H9 (cell line): ENCODE measurements around the gene PTGFR. TPM values are rescaled to one million over a fixed set of nuclear protein-coding genes. Genes with fewer than 3 reads are reported as not detected.

Experiments
- DNase-seq: peaks from one replicate; pipeline ENCODE4 v3.0.0-alpha.2; 2017
- H2AFZ ChIP-seq: one replicate; pipeline ENCODE4 v1.6.1; 2013; ENCODE audit warnings: mild to moderate bottlenecking, low read length, control low read depth, moderate library complexity
- H2AK5ac ChIP-seq: 2 replicates; pipeline ENCODE4 v1.6.1; 2013; ENCODE audit warnings: low read length, control low read depth, mixed read lengths; ENCODE audit not compliant: insufficient read length
- H2BK120ac ChIP-seq: one replicate; pipeline ENCODE4 v1.6.1; 2013; ENCODE audit warnings: low read depth, mild to moderate bottlenecking, low read length, control low read depth, inconsistent platforms; ENCODE audit not compliant: poor library complexity, severe bottlenecking
- H2BK12ac ChIP-seq: 2 replicates; pipeline ENCODE4 v1.6.1; 2013; ENCODE audit warnings: low read length, control low read depth, mixed read lengths, low read depth; ENCODE audit not compliant: insufficient read length
- H2BK15ac ChIP-seq: 2 replicates; pipeline ENCODE4 v1.6.1; 2013; ENCODE audit warnings: low read depth, low read length, control low read depth
- H2BK20ac ChIP-seq: one replicate; pipeline ENCODE4 v1.6.1; 2013; ENCODE audit warnings: low read depth, mild to moderate bottlenecking, low read length, control low read depth, inconsistent platforms; ENCODE audit not compliant: poor library complexity, severe bottlenecking
- H2BK5ac ChIP-seq: 2 replicates; pipeline ENCODE4 v1.6.1; 2013; ENCODE audit warnings: low read length, control low read depth, mixed read lengths; ENCODE audit not compliant: insufficient read length
- H3K14ac ChIP-seq: 2 replicates; pipeline ENCODE4 v1.6.1; 2013; ENCODE audit warnings: low read length, control low read depth; ENCODE audit not compliant: insufficient read depth
- H3K18ac ChIP-seq: 2 replicates; pipeline ENCODE4 v1.6.1; 2013; ENCODE audit warnings: low read depth, mild to moderate bottlenecking, mixed read lengths, low read length, control low read depth; ENCODE audit not compliant: insufficient read length
- H3K23ac ChIP-seq: 2 replicates; pipeline ENCODE4 v1.6.1; 2013; ENCODE audit warnings: low read length, control low read depth, mixed read lengths, low read depth; ENCODE audit not compliant: insufficient read length
- H3K23me2 ChIP-seq: 2 replicates; pipeline ENCODE4 v1.6.1; 2013; ENCODE audit warnings: low read depth, mild to moderate bottlenecking, mixed read lengths, low read length, control low read depth; ENCODE audit not compliant: insufficient read length, poor library complexity, severe bottlenecking
- H3K27ac ChIP-seq: 2 replicates; pipeline ENCODE4 v1.5.1; 2013; ENCODE audit warnings: low read length, control low read depth, mixed read lengths, low read depth; ENCODE audit not compliant: insufficient read length
- H3K27me3 ChIP-seq: 2 replicates; pipeline ENCODE4 v1.6.1; 2013; ENCODE audit warnings: low read length, control low read depth, inconsistent platforms; ENCODE audit not compliant: insufficient read depth
- H3K4ac ChIP-seq: 2 replicates; pipeline ENCODE4 v1.6.1; 2013; ENCODE audit warnings: low read depth, mild to moderate bottlenecking, control low read depth, inconsistent platforms, low read length, moderate library complexity
- H3K4me1 ChIP-seq: 2 replicates; pipeline ENCODE4 v1.6.1; 2013; ENCODE audit warnings: low read length, control low read depth, inconsistent platforms; ENCODE audit not compliant: insufficient read depth
- H3K4me2 ChIP-seq: 2 replicates; pipeline ENCODE4 v1.6.1; 2013; ENCODE audit warnings: low read length, control low read depth, mixed read lengths; ENCODE audit not compliant: insufficient read length, insufficient read depth
- H3K56ac ChIP-seq: 2 replicates; pipeline ENCODE4 v1.6.1; 2013; ENCODE audit warnings: low read depth, mild to moderate bottlenecking, mixed read lengths, low read length, control low read depth; ENCODE audit not compliant: insufficient read length
- H3K79me1 ChIP-seq: 2 replicates; pipeline ENCODE4 v1.6.1; 2013; ENCODE audit warnings: low read depth, mild to moderate bottlenecking, moderate library complexity, low read length, control low read depth, inconsistent platforms; ENCODE audit not compliant: insufficient read depth, poor library complexity, severe bottlenecking
- H3K79me2 ChIP-seq: 2 replicates; pipeline ENCODE4 v1.6.1; 2013; ENCODE audit warnings: low read length, control low read depth, inconsistent platforms; ENCODE audit not compliant: insufficient read depth
- H3K9ac ChIP-seq: 2 replicates; pipeline ENCODE4 v1.6.1; 2013; ENCODE audit warnings: low read length, control low read depth, mixed read lengths; ENCODE audit not compliant: insufficient read length; ENCODE audit errors: extremely low read depth
- H3K9me3 ChIP-seq: one replicate; pipeline ENCODE4 v1.6.1; 2013; ENCODE audit warnings: low read depth, low read length, inconsistent platforms; ENCODE audit not compliant: control insufficient read depth
- H3T11ph ChIP-seq: one replicate; pipeline ENCODE4 v1.6.1; 2013; ENCODE audit warnings: mild to moderate bottlenecking, low read length, control low read depth, inconsistent platforms
- H4K20me1 ChIP-seq: one replicate; pipeline ENCODE4 v1.6.1; 2013; ENCODE audit not compliant: control insufficient read depth, insufficient read length, insufficient read depth
- H4K5ac ChIP-seq: 2 replicates; pipeline ENCODE4 v1.6.1; 2013; ENCODE audit warnings: low read depth, mild to moderate bottlenecking, mixed read lengths, low read length, control low read depth; ENCODE audit not compliant: insufficient read length
- H4K8ac ChIP-seq: replicated peaks from 2 replicates; pipeline ENCODE4 v1.6.1; 2013; ENCODE audit warnings: low read length, control low read depth, mixed read lengths, low read depth; ENCODE audit not compliant: insufficient read length
- H4K91ac ChIP-seq: 2 replicates; pipeline ENCODE4 v1.6.1; 2013; ENCODE audit warnings: low read depth, mild to moderate bottlenecking, moderate library complexity, mixed read lengths, low read length, control low read depth; ENCODE audit not compliant: insufficient read length
- H3K27ac Mint-ChIP-seq, 3 experiments: 2 replicates in 2 of 3; 3 replicates in 1 of 3; pipeline ENCODE4 v1.8.0; 2020 to 2021; ENCODE audit warnings: mixed read lengths in 3 of 3, mild to moderate bottlenecking in 1 of 3, moderate library complexity in 1 of 3
- H3K27me3 Mint-ChIP-seq: 2 replicates; pipeline ENCODE4 v1.8.0; 2021; ENCODE audit warnings: low read depth, mild to moderate bottlenecking, moderate library complexity, mixed read lengths
- H3K36me3 Mint-ChIP-seq, 3 experiments: 2 replicates in 2 of 3; 3 replicates in 1 of 3; pipeline ENCODE4 v1.8.0; 2020 to 2021; ENCODE audit warnings: low read depth in 3 of 3, mixed read lengths in 3 of 3; ENCODE audit not compliant: insufficient read depth in 1 of 3
- H3K4me1 Mint-ChIP-seq, 2 experiments: 2 replicates each; pipeline ENCODE4 v1.8.0; 2020; ENCODE audit warnings: mixed read lengths in 2 of 2
- H3K4me3 Mint-ChIP-seq, 2 experiments: 2 replicates in 1 of 2; 3 replicates in 1 of 2; pipeline ENCODE4 v1.8.0; 2020 to 2021; ENCODE audit warnings: mild to moderate bottlenecking in 2 of 2, mixed read lengths in 2 of 2, moderate library complexity in 1 of 2
- H3K9me3 Mint-ChIP-seq, 2 experiments: 2 replicates in 1 of 2; 3 replicates in 1 of 2; pipeline ENCODE4 v1.8.0; 2020; ENCODE audit warnings: mild to moderate bottlenecking in 2 of 2, mixed read lengths in 2 of 2, moderate library complexity in 1 of 2
- CTCF ChIP-seq: fragments of 200-600 bp; sonication (generic); conservative IDR thresholded peaks from 3 replicates; pipeline ENCODE4 v1.8.0; 2021; ENCODE audit warnings: antibody characterized with exemption, mild to moderate bottlenecking
- WGBS: extraction: QIAGEN DNeasy Blood & Tissue Kit; methylation state at CpG from one replicate; pipeline ENCODE4 v1.1.7; 2013; ENCODE audit warnings: missing lambda C conversion rate, low lambda C conversion rate, mixed read lengths; ENCODE audit not compliant: insufficient read length; ENCODE audit errors: extremely low coverage; 5-methylcytosine and 5-hydroxymethylcytosine counted together
- total RNA-seq: library from RNA; stranded (reverse); gene quantifications from 2 replicates; pipeline ENCODE4 v1.2.1, GENCODE V29; 2021

PTGFR gene
- total RNA-seq, 1 experiment from 2014 or later, result not detected

GRCh38 chr1:78565393-78565792 is 74.6 kb downstream of the PTGFR start:
- Histone ChIP-seq H2AFZ (no peak overlapping the region), H3T11ph (no peak overlapping the region), H4K20me1 (no peaks in the 10 kb centered on the region), H3K9ac (no peak overlapping the region), H3K27me3 (no peaks in the 10 kb centered on the region), H3K56ac (no peak overlapping the region), H3K23ac (no peak overlapping the region), H3K4me2 (no peak overlapping the region), H2BK5ac (no peak overlapping the region), H3K79me1 (no peaks in the 10 kb centered on the region), H3K18ac (no peak overlapping the region), H3K4me1 (no peaks in the 10 kb centered on the region), H2BK15ac (no peak overlapping the region), H2BK20ac (no peak overlapping the region), H3K9me3 (no peaks in the 10 kb centered on the region), H3K79me2 (no peaks in the 10 kb centered on the region), H4K8ac (no peak overlapping the region), H2BK12ac (no peak overlapping the region), H2AK5ac (no peak overlapping the region), H3K23me2 (no peaks in the 10 kb centered on the region), H3K27ac (no peak overlapping the region), H4K91ac (no peak overlapping the region), H3K4ac (no peak overlapping the region), H4K5ac (no peak overlapping the region), H3K14ac (no peak overlapping the region), H2BK120ac (no peak overlapping the region)
- DNase-seq, result no peak
- Mint-ChIP-seq H3K4me1 (no peaks in the 10 kb centered on the region), H3K27ac (no peak overlapping the region), H3K27me3 (no peaks in the 10 kb centered on the region), H3K9me3 (no peaks in the 10 kb centered on the region; a peak in 1 of 5 replicates), H3K4me3 (no peak overlapping the region), H3K36me3 (no peaks in the 10 kb centered on the region)
- WGBS, result no CpG with 5 or more reads among the region's 2 CpGs
- TF ChIP-seq CTCF, result no peak
